ENCODE measurements around the gene GABRB2.

- TF ChIP-seq CTCF (IDR thresholded peaks at IDR 0.05; ENCODE audit: low read length) = no peak
- TF ChIP-seq EZH2 (IDR thresholded peaks at IDR 0.05; ENCODE audit: borderline replicate concordance, low read length) = no peak
These were observed 38.9 kb downstream of the GABRB2 start for GRCh38 chr5:161507591-161507990.
